Epithelial cell of esophagus (primary cell): Measurements from ENCODE around the gene MARCHF9.
"Not testable (repeated sequence)": the region's sequence is repeated elsewhere in the genome, so short reads cannot be mapped to it uniquely, and the experiment has no call there.

Experiments
- DNase-seq: peaks from one replicate; pipeline ENCODE4 v3.0.0; 2010; ENCODE audit warnings: low read depth
- H3K4me3 ChIP-seq: 2 replicates; pipeline ENCODE4 v1.5.1; 2011; ENCODE audit warnings: mild to moderate bottlenecking, low read length, control low read depth
- CTCF ChIP-seq: IDR thresholded peaks from 2 replicates; pipeline ENCODE4 v1.5.1; 2011; ENCODE audit warnings: low read depth, mild to moderate bottlenecking, low read length, control low read depth, inconsistent platforms; ENCODE audit not compliant: insufficient read depth; ENCODE audit errors: missing control alignments

The MARCHF9 gene

GRCh38 chr12:57754411-57755193 lies at the start of gene MARCHF9:
TSS of gene MARCHF9 (plus strand) at chr12:57755103. CDS start at chr12:57755529, 426 bp downstream.
- TF ChIP-seq CTCF = no peak
- peak; percentile 89 for DNase-seq
- peak within 1 kb of the TSS; percentile 49 for H3K4me3 ChIP-seq

- H3K4me3 ChIP-seq = no peak overlapping the region
- no peak for DNase-seq
- TF ChIP-seq CTCF = no peak
These were observed 47.7 kb upstream of the MARCHF9 start for GRCh38 chr12:57707250-57707649.

- no peak for DNase-seq
- no peak for TF ChIP-seq CTCF
- no peak overlapping the region for H3K4me3 ChIP-seq
These were observed 46.6 kb upstream of the MARCHF9 start for GRCh38 chr12:57708296-57708695.

- DNase-seq = no peak
- H3K4me3 ChIP-seq = no peak overlapping the region
- no peak for TF ChIP-seq CTCF
These were observed 42.2 kb upstream of the MARCHF9 start for GRCh38 chr12:57712701-57713100.

- no peak for TF ChIP-seq CTCF
- H3K4me3 ChIP-seq = no peak overlapping the region
- DNase-seq = no peak
These were observed 41.7 kb upstream of the MARCHF9 start for GRCh38 chr12:57713209-57713608.

- H3K4me3 ChIP-seq = not testable (repeated sequence)
These were observed 39.7 kb upstream of the MARCHF9 start for GRCh38 chr12:57715036-57715748.

GRCh38 chr12:57715786-57716185 lies 39.1 kb upstream of the MARCHF9 start:
- TF ChIP-seq CTCF = no peak
- no peak overlapping the region for H3K4me3 ChIP-seq
- no peak for DNase-seq

More at GRCh38 chr12:57715036-57715748, 39.7 kb upstream of the MARCHF9 start:
- DNase-seq = not testable (repeated sequence)
